Peyer's patch (tissue), 4 donors: ENCODE results near the gene ABCE1. TPM values are rescaled to one million over a fixed set of nuclear protein-coding genes. Genes with fewer than 3 reads are reported as not detected.

Experiments
- DNase-seq, 3 donors: peaks; one replicate each; pipeline ENCODE4 v3.0.0-alpha.2; 2017 to 2019
- H3K27ac ChIP-seq, 4 donors: fragments of 200-600 bp; sonication (generic); one replicate each; pipeline ENCODE4 v1.5.1; 2016 to 2019
- H3K27me3 ChIP-seq, 2 donors: fragments of 200-600 bp; sonication (generic); one replicate each; pipeline ENCODE4 v1.5.1; 2019
- H3K36me3 ChIP-seq, 3 donors: fragments of 200-600 bp; sonication (generic); one replicate each; pipeline ENCODE4 v1.5.1; 2016 to 2019
- H3K4me1 ChIP-seq, 4 donors: fragments of 200-600 bp; sonication (generic); one replicate each; pipeline ENCODE4 v1.5.1; 2016 to 2019
- H3K4me3 ChIP-seq, 4 donors: fragments of 200-600 bp; sonication (generic); 1 replicate in 3 of 4; 2 replicates in 1 of 4; pipeline ENCODE4 v1.5.1; 2016 to 2019; ENCODE audit warnings: mild to moderate bottlenecking in 1 of 4
- H3K9me3 ChIP-seq, 4 donors: fragments of 200-600 bp; sonication (generic); one replicate each; pipeline ENCODE4 v1.5.1; 2016 to 2019; ENCODE audit warnings: mild to moderate bottlenecking in 1 of 4
- CTCF ChIP-seq, 6 experiments: fragments of 450-650 bp in 4 of 6; fragments of 200-600 bp in 2 of 6; sonication (generic) in 1 of 6; IDR thresholded peaks; one replicate each; pipeline ENCODE4 v1.5.1; 2017 to 2019; ENCODE audit warnings: antibody characterized with exemption in 6 of 6, mild to moderate bottlenecking in 3 of 6, moderate library complexity in 1 of 6
- POLR2A ChIP-seq, 2 donors: fragments of 450-650 bp; IDR thresholded peaks; one replicate each; pipeline ENCODE4 v1.5.1; 2017; ENCODE audit warnings: antibody characterized with exemption in 2 of 2, mild to moderate bottlenecking in 2 of 2, moderate library complexity in 2 of 2
- total RNA-seq, 4 donors: library from RNA; depleted of rRNA; stranded (reverse); fragments of >200 nt; gene quantifications; one replicate each; pipeline ENCODE4 v1.1.0, GENCODE V29; 2016

ABCE1 gene
- total RNA-seq, 4 donors from 2014 or later, result 15.4 to 56.9 (median 32.9) TPM

- H3K36me3 ChIP-seq, result no peaks in the 10 kb centered on the region
- DNase-seq, result no peak
- no peak overlapping the region for H3K27ac ChIP-seq
- H3K4me3 ChIP-seq, result no peak overlapping the region
- TF ChIP-seq CTCF (IDR thresholded peaks at IDR 0.05) (no peak), POLR2A (IDR thresholded peaks at IDR 0.05) (no peak)
- no peaks in the 10 kb centered on the region for H3K9me3 ChIP-seq
- no peaks in the 10 kb centered on the region for H3K4me1 ChIP-seq
- H3K27me3 ChIP-seq, result no peaks in the 10 kb centered on the region
These were observed 39.9 kb upstream of the ABCE1 start for GRCh38 chr4:145058256-145058655.

- DNase-seq, result no peak
- no peaks in the 10 kb centered on the region for H3K9me3 ChIP-seq
These were observed 36.7 kb upstream of the ABCE1 start for GRCh38 chr4:145061318-145061920.

GRCh38 chr4:145066063-145066501 is 32.0 kb upstream of the ABCE1 start:
- no peaks in the 10 kb centered on the region for H3K36me3 ChIP-seq
- H3K27ac ChIP-seq, result peak overlapping the region in 2 of 4 donors; percentile 7 to 48
- H3K4me1 ChIP-seq, result no peaks in the 10 kb centered on the region
- H3K4me3 ChIP-seq, result peak overlapping the region in 1 of 4 donors; percentile 3
- no peaks in the 10 kb centered on the region for H3K27me3 ChIP-seq
- TF ChIP-seq POLR2A (IDR thresholded peaks at IDR 0.05) (no peak), CTCF (IDR thresholded peaks at IDR 0.05) (no peak)
- DNase-seq, result no peak
- no peaks in the 10 kb centered on the region for H3K9me3 ChIP-seq

More at GRCh38 chr4:145061318-145061920, 36.7 kb upstream of the ABCE1 start:
- Histone ChIP-seq H3K27me3 (no peaks in the 10 kb centered on the region), H3K4me1 (no peaks in the 10 kb centered on the region), H3K27ac (no peak overlapping the region), H3K36me3 (no peaks in the 10 kb centered on the region), H3K4me3 (no peak overlapping the region)
- no peak for TF ChIP-seq POLR2A (IDR thresholded peaks at IDR 0.05)
- peak in 5 of 6 experiments; percentile 26 to 68 (median 59) for TF ChIP-seq CTCF (IDR thresholded peaks at IDR 0.05)

GRCh38 chr4:145069361-145069760 is 28.8 kb upstream of the ABCE1 start:
- DNase-seq, result no peak
- Histone ChIP-seq H3K27ac (no peak overlapping the region), H3K36me3 (no peaks in the 10 kb centered on the region), H3K9me3 (no peaks in the 10 kb centered on the region), H3K4me3 (no peak overlapping the region), H3K4me1 (no peaks in the 10 kb centered on the region), H3K27me3 (no peaks in the 10 kb centered on the region)
- TF ChIP-seq CTCF (IDR thresholded peaks at IDR 0.05) (no peak), POLR2A (IDR thresholded peaks at IDR 0.05) (no peak)

GRCh38 chr4:145071560-145071959 is 26.6 kb upstream of the ABCE1 start:
- Histone ChIP-seq H3K4me1 (no peaks in the 10 kb centered on the region), H3K27me3 (no peaks in the 10 kb centered on the region), H3K9me3 (no peaks in the 10 kb centered on the region), H3K4me3 (no peak overlapping the region), H3K27ac (no peak overlapping the region), H3K36me3 (no peaks in the 10 kb centered on the region)
- no peak for DNase-seq
- TF ChIP-seq POLR2A (IDR thresholded peaks at IDR 0.05), result no peak
- TF ChIP-seq CTCF (IDR thresholded peaks at IDR 0.05), result no peak
